ENCODE measurements around the gene PAK1.

PAK1 gene

GRCh38 chr11:77421041-77421723, 52.7 kb downstream of the PAK1 start:
- Histone ChIP-seq H3K4me2 (ENCODE audit: low read length) (no peak overlapping the region), H3K4me3 (ENCODE audit: low read depth, low read length, poor library complexity, severe bottlenecking) (no peak overlapping the region), H3F3A (ENCODE audit: insufficient read depth, low read length) (no peaks in the 10 kb centered on the region), H3K27me3 (ENCODE audit: insufficient read depth, low read length) (no peaks in the 10 kb centered on the region), H2AFZ (ENCODE audit: low read length) (no peak overlapping the region), H3K9ac (ENCODE audit: low read length) (no peak overlapping the region), H3K4me1 (ENCODE audit: insufficient read depth, low read length, severe bottlenecking) (no peaks in the 10 kb centered on the region), H3K36me3 (ENCODE audit: insufficient read depth, low read length) (no peaks in the 10 kb centered on the region), H3K9me3 (ENCODE audit: low read length) (no peaks in the 10 kb centered on the region), H4K20me1 (ENCODE audit: insufficient read depth, low read length) (no peaks in the 10 kb centered on the region), H3K27ac (ENCODE audit: low read depth, low read length, poor library complexity, severe bottlenecking) (no peak overlapping the region), H3K79me2 (ENCODE audit: insufficient read depth, low read length) (no peaks in the 10 kb centered on the region), H3K9me2 (ENCODE audit: low read depth, low read length) (no peaks in the 10 kb centered on the region)
- TF ChIP-seq CTCF (IDR thresholded peaks at IDR 0.05; ENCODE audit: low read length): no peak

GRCh38 chr11:77418971-77419597, 54.8 kb downstream of the PAK1 start:
- H3K4me1 ChIP-seq (ENCODE audit: insufficient read depth, low read length, severe bottlenecking): no peaks in the 10 kb centered on the region
- no peaks in the 10 kb centered on the region for H3F3A ChIP-seq (ENCODE audit: insufficient read depth, low read length)

GRCh38 chr11:77418155-77418970, 55.5 kb downstream of the PAK1 start:
- no peak overlapping the region for H3K27ac ChIP-seq (ENCODE audit: low read depth, low read length, poor library complexity, severe bottlenecking)
- no peaks in the 10 kb centered on the region for H3K27me3 ChIP-seq (ENCODE audit: insufficient read depth, low read length)
- no peak overlapping the region for H3K4me3 ChIP-seq (ENCODE audit: low read depth, low read length, poor library complexity, severe bottlenecking)
- no peaks in the 10 kb centered on the region for H4K20me1 ChIP-seq (ENCODE audit: insufficient read depth, low read length)
- no peak overlapping the region for H3K4me2 ChIP-seq (ENCODE audit: low read length)
- H3K9me2 ChIP-seq (ENCODE audit: low read depth, low read length): no peaks in the 10 kb centered on the region
- H3F3A ChIP-seq (ENCODE audit: insufficient read depth, low read length): no peaks in the 10 kb centered on the region
- H3K36me3 ChIP-seq (ENCODE audit: insufficient read depth, low read length): no peaks in the 10 kb centered on the region
- TF ChIP-seq CTCF (IDR thresholded peaks at IDR 0.05; ENCODE audit: low read length): no peak
- TF ChIP-seq EZH2 (IDR thresholded peaks at IDR 0.05; ENCODE audit: borderline replicate concordance, low read length): no peak
- no peaks in the 10 kb centered on the region for H3K4me1 ChIP-seq (ENCODE audit: insufficient read depth, low read length, severe bottlenecking)
- H3K79me2 ChIP-seq (ENCODE audit: insufficient read depth, low read length): no peaks in the 10 kb centered on the region
- no peak overlapping the region for H2AFZ ChIP-seq (ENCODE audit: low read length)
- H3K9ac ChIP-seq (ENCODE audit: low read length): no peak overlapping the region
- H3K9me3 ChIP-seq (ENCODE audit: low read length): no peaks in the 10 kb centered on the region

More at GRCh38 chr11:77418971-77419597, 54.8 kb downstream of the PAK1 start:
- no peak overlapping the region for H3K4me2 ChIP-seq (ENCODE audit: low read length)
- no peaks in the 10 kb centered on the region for H3K9me2 ChIP-seq (ENCODE audit: low read depth, low read length)
- no peaks in the 10 kb centered on the region for H3K9me3 ChIP-seq (ENCODE audit: low read length)
- H2AFZ ChIP-seq (ENCODE audit: low read length): no peak overlapping the region
- H3K9ac ChIP-seq (ENCODE audit: low read length): no peak overlapping the region
- TF ChIP-seq EZH2 (IDR thresholded peaks at IDR 0.05; ENCODE audit: borderline replicate concordance, low read length) (no peak), CTCF (IDR thresholded peaks at IDR 0.05; ENCODE audit: low read length) (no peak)
- no peaks in the 10 kb centered on the region for H4K20me1 ChIP-seq (ENCODE audit: insufficient read depth, low read length)
- no peak overlapping the region for H3K4me3 ChIP-seq (ENCODE audit: low read depth, low read length, poor library complexity, severe bottlenecking)
- no peaks in the 10 kb centered on the region for H3K79me2 ChIP-seq (ENCODE audit: insufficient read depth, low read length)
- H3K27ac ChIP-seq (ENCODE audit: low read depth, low read length, poor library complexity, severe bottlenecking): no peak overlapping the region
- H3K36me3 ChIP-seq (ENCODE audit: insufficient read depth, low read length): no peaks in the 10 kb centered on the region
- no peaks in the 10 kb centered on the region for H3K27me3 ChIP-seq (ENCODE audit: insufficient read depth, low read length)
